ENCODE measurements around the gene PPFIBP2.

The PPFIBP2 gene

DNA sequence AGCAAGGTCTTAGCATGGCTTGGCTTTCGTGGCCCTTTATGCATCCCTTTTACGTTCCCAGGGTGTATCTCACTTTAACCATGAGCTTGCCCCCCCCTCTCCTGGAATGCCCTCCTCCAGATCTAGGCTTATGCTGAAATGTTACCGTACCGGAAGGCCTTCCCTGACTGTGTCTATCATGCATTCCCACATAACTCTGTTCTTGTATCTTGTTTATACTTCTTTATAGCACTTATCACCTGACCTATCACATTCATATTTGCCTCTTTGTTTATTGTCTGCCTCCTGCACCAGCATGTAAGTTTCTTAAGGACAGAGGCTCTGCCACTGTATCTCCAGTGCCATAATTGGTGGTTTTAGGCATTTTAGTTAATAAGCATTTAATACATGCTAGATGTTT lies 38.9 kb downstream of the PPFIBP2 start:
- DNase-seq (ENCODE audit: low spot score): no peak

DNA sequence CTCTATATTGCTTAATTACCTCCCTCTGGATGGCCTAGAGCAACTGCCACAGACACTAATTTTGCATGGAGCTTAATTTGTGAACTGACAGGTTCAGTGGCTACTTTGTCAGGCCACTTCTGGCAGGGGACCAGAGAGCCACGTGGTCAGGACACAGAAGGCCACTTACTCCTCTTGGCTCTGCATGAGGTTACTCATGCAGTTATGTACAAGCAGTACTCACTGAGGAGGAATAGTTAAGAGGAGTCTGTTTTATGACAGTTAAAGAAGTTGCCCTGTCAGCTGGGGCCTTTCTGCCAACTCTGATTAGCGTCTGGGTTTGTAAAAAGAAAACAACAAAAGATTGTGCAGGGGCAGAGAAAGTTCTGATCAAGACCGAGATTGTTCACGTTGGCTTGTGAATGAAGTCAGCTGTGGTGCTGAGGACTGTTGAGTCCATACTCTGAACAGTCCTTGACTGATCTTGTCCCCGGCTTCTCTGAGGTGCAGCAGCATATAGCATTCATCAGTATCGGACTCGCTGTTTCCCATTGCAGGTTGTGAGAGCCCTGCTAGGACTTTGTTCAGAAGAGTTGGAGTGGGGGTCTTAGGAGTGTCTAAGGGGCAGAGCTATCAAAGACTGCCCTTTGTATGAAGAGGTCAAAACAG lies 41.4 kb downstream of the PPFIBP2 start:
- no peak for DNase-seq (ENCODE audit: low spot score)

DNA sequence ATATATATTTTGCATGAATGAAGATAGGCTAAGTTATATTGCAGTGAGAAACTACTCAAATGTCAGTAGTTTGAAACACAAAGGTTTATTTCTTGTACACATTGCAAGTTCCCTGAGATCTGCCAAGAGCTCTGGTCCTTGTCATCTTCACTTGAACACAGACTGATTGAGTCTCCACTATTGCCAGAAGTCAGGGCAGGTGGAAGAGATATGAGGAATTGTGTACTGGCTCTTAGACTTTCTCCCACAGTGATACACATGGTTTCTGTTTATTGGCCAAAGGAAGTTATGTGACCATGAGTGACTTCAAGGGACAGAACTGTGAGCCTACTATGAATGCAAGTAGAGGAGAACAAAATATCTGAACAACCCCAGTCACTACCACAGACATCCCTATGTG lies 44.2 kb downstream of the PPFIBP2 start:
- no peak for DNase-seq (ENCODE audit: low spot score)

DNA sequence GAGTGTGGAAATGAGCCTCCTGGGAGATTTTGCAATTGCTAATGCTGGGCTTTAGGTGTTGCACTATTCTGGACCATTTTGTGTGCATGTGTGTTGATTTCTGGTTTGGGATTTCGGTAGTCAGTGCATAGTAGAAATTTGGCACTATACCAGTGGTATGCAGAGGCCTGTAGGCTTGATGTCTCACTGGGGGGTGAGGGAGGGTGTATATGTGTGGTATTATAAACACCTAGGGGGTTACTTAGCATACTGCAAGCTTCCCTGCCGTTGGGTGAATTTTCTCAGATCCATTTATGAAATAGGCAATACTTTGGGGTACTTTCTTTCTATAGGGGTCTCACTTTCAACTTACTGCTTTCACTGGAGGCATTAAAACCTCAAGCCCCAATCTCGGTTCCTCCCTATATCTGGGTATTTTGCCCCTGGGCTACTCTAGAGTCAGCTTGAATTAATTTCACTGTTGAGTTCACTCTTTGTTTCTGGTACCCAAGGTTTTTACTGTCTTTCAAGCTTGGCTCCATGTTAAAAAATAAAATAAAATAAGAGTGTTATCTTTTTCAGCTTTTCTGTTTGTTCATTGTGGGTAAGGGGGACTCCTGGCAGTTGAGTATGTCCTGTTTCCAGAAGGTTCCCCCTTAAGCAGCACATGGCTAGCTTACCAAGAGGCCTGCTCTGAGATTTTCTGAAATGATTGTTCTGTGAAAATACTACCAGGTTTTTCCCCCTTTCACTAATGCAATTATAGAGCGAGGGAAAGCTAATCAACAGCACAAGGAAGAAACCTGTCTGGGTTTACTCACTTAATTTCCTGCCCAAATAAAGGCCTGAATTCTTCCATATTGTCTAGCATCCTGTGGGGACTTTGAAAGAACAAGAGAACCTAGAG lies 45.8 kb downstream of the PPFIBP2 start:
- DNase-seq (ENCODE audit: low spot score): no peak

DNA sequence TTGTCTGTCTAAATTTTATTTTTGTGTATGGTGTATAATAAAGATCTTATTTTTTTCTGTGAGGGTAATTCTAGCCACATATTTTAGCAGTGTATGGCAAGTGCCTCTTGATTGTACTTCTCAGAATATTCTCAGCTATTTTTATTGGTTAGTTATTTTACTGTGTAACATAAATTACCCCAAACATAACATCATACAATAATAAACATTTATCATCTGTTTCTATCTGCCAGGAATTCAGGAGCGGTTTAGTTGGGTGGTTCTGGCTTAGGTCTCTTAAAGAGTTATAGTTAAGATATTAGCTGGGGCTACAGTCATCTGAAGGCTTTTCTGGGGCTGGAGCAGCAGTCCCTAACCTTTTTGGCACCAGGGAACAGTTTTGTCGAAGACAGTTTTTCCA lies 47.8 kb downstream of the PPFIBP2 start:
- DNase-seq (ENCODE audit: low spot score): no peak

DNA sequence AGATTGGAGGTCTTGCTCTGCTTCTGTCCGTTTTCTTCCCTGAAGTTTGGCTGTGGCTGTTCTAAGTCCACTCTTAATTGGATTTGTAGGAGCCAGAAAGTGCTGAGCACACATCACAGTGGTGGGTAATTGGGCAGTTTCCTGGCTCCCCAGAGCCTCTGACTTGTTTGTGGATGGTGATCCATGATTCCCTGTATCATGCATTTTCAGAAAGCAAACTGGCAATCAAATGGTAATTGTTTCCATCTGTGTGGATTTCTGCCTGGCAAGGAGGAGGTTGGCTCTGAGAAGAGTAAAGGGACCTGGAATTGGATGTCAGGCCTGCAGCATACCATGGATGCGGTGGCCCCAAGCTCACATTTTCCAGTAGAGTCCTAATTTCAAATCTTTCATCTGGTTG lies 49.5 kb downstream of the PPFIBP2 start:
- DNase-seq (ENCODE audit: low spot score): no peak

DNA sequence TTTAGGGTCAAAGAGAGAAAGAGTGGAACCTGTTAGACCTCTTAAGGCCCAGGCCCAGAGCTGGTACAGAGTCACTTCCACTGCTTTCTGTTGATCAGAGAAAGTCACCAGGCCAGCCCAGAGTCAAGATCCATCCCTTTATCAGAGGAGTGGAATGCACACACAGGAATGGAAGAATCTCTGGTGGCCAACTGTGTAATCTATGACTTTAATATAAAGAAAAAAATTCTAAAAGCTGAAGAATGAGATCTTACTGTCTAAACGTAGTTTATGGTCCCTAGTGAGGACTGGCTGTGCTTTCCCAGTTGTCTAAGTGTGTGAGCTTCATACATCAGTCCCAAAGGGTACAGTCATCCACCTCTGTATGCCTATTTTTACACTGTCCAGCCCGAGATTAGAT lies 51.0 kb downstream of the PPFIBP2 start:
- DNase-seq (ENCODE audit: low spot score): no peak

DNA sequence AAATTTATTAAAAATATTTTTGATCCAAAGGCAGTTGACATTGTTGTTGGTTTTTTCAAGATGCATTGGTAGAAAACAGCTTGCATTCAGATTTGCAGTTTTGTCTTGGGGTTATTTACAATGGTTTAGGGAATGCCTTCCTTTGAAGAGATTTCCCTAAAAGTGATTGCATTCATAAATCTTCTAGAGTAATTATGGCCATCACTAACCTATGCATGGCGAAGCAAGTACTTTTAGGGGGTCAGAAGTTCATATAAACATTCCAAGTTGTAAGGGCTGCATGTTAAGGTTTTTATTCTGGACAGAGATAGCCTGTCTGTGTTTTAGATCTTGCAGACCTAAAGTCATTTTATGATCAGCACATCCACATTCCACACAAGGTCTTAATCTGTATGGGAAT lies 53.5 kb downstream of the PPFIBP2 start:
- no peak for DNase-seq (ENCODE audit: low spot score)

DNA sequence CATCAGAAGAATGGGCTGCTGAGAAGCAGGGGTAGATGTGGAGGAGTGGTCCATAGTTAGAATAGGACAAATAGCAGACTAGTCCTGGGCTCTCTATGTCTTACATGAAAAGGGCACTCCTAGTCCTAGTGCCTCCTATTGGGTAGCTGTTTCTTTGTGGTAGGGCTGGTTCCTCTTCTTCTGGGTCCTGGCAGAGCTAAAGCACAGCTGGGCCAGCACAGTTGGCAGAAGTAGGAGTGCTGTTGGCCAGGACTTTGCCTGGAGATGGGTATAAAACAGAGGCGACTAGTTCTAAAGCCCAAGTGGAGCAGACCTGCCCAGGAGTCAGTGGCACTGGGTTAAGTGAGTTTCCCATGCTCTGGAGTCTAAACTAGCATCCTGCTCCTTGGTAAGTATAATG lies 55.2 kb downstream of the PPFIBP2 start:
- DNase-seq (ENCODE audit: low spot score): no peak

DNA sequence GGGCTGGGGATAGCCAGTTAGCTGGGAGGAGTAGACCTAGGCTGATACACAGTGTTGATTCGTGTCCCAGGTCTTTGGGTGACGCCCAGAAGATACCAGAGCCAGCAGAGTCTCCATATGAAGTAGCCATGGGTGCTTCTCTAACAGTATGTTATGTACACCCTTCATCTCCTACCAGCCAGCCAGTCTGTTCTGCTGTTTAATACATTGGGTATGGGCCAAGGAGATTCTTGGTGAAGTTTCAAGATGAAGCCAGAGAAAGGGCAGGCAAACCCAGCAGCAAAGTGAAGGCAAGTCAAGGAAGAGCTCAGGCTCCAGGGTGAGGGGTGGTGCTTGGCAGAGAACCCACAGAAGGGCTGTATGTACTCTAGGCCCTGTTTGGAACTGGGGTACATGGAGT lies 56.4 kb downstream of the PPFIBP2 start:
- DNase-seq (ENCODE audit: low spot score): no peak

DNA sequence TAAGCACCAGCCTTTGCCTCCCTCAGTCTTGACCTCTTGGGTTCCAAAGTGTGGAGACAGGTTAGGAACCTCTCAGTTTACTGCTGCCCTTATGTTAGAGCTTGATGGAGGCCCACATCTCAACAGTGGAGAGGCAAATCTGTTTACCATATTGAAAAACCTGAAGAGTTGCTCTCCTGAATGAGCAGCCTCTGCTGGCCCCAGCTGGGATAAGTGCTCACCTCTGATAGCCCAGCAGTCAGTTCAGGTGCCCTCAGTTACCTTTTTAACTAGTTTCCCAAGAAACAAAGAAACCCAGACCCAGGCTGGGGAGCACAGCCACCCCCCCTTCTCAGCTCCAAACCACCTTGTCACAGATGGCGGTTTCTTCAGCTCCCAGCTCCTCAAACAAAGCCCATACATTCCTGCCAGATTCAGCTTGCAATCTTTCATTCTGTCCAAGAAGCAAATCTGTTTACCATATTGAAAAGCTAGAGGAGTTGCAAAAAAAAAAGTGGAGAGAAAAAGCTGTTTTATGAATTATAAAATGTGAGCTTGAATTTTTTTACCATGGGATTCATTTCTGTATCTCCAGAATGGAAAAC lies 57.2 kb downstream of the PPFIBP2 start:
- no peak for DNase-seq (ENCODE audit: low spot score)

DNA sequence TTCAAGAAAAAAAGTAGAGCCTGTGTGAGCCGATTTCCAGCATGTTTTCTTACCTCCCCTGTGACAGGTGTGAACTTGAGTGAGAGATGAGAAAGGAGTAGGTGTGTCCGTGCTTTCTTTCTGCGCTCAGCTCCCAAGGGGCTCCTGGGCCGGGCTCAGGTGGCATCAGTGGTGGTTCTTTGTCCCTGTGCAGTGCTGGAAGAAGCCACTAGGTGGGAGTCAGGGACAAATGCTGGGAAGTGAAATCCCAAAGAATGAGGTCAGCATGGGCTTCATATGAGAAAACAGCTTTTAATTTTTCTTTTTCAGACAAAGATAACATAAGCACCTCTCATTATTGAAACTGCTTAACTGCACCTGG lies 57.8 kb downstream of the PPFIBP2 start:
- DNase-seq (ENCODE audit: low spot score): no peak

DNA sequence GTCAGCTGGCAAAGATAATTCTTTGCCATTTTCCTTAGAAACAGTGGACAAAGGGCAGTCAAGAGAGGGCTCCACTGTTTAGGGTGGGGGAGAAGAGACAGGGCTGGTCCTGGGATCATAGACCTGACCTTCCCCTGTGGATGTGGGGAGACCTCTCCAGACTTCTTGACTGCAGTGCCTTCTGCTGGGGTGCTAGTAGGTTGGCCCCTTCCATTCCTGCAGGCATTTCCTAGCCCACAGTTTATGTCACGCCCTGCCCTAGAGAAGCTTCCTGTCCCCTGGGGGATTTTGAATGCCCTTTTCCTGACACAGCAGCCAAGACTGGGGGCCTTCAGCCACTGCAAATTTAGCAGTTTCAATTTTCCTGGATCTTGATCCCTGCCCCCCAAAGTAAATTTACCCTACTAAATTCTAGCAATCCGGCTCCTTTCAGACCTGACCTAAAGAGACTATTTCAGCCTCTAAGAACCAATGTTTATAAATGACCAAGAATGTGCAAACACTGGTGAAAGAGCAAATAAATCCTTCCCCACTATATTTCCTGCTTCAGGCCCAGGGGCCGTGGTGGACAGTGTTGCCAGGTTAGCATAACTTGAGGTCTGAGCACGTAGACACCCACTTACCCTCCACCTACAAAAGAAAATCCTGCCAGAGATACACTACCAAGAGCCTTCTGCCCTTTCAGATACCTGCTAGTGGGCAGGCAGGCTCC lies 58.4 kb downstream of the PPFIBP2 start:
- DNase-seq (ENCODE audit: low spot score): no peak

DNA sequence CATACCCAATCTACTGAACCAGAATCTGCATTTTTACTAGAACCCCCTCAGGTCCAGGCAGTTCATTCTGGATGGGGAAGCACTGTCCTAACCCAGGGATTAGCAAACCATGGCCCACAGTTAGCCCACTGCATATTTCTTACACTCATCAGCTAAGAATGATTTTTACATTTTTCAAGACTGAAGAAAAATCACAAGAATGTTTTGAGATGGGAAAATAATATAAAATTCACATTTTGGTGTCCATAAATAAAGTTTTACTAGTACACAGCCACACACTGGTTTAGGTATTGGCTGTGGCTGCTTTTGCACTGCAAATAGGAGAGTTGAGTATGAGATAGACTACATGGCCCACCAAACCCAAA lies 59.4 kb downstream of the PPFIBP2 start:
- no peak for DNase-seq (ENCODE audit: low spot score)

DNA sequence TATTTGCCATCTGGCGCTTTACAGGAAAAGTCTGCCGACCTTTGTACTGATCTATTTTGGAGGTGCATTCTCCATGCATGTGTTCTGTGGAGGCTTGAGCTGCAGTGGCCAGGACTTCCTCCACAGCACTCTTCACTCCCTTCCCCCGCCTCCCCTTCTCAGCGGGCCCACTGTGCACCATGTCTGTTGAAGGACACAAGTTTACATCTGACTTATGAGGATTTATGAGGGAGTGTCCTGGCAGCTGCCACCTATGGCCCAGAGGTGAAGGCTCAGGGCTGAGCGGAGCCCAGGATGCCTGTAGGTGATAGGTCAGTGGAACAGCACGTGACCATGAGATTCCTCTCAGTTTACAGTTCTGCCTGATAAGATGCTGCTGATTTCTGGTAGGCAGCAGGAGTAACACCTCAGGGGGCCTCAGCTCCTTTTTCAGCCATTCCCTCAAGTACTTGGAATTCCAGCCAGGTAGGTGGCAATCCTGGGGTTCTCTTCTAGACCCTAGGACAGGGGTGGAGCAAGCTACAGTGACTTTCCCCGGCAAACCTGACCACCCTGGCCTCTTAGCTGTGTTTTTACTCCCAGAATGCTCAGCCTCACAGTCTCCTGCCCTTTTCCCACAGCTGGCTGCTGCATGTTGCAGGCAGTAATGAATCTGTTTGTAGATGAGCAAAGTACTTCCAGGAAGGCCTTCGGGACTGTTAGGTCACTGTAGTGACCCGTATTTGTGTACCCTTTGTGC lies 59.9 kb downstream of the PPFIBP2 start:
- no peak for DNase-seq (ENCODE audit: low spot score)

DNA sequence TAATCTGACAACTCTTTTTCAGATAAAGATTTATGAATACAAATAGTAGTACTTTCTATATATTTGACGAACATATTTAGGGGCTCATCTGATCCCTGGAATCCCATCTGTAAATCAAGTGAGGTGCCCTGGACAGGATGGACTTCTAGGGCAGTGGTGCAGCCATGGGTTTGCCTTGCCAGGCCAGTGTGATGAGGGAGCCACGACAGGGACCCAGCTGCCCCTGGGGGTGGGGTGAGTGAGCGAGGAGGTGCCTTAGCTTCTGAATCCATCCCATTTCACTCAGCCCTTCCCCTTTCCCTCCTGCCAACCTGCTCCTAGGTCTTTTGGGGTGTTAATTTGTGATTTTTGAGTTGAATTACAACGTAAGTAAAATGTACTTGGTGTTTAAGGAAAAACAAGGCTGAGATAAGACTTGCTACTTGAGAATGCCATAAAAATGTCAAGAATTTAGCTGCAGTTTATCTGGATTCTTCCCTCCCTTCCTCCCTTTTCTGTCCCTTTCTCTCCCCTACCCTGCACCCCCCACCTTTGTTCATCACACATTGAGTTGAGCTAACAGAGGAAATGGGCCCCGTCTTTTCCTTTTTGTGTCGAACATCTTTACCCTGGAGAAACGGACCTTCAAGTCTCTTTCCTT lies 60.8 kb downstream of the PPFIBP2 start:
- DNase-seq (ENCODE audit: low spot score): no peak

DNA sequence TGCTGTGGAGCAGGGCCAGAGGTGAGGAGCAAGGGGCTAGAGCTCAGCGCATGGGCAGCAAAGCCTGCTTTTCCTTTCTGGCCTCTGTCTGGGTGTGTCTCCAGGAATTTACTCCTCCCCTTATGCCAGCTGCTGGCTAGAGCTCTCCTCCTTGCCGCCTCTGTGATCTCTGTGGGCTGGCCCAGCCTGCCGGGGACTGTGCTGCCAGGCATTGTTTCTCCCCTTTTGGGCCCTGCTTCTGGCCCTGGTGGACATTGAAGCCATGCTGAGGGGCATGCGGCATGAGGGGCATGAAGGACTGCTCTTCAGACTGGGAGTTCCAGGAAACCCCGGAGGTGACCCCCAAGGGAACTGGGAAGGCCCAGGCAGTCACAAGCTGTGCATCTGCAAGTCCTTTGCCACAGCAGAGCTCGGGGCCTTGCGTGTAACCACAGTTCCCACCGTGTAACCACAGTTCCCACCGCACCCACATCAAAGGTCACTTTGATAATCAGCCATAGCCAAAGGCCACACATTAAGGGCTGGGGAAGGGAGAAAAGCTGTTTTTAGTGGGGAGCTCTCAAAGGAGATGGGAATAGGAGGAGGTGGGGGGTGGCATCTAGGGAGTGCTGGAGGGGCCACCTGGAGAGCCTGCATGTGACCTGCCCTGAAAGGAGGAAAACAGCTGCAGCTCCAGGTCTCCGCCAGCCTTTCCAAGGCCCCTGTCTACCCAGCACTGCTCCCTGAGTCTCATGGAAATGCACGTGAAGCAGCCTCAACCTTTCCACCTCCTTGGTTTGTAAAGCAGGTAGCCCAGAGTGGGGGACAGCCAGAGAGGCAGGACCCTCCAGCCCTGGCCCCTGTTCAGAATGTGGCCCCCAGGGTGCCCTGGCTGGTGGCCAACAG lies 62.3 kb downstream of the PPFIBP2 start:
- DNase-seq (ENCODE audit: low spot score): no peak

DNA sequence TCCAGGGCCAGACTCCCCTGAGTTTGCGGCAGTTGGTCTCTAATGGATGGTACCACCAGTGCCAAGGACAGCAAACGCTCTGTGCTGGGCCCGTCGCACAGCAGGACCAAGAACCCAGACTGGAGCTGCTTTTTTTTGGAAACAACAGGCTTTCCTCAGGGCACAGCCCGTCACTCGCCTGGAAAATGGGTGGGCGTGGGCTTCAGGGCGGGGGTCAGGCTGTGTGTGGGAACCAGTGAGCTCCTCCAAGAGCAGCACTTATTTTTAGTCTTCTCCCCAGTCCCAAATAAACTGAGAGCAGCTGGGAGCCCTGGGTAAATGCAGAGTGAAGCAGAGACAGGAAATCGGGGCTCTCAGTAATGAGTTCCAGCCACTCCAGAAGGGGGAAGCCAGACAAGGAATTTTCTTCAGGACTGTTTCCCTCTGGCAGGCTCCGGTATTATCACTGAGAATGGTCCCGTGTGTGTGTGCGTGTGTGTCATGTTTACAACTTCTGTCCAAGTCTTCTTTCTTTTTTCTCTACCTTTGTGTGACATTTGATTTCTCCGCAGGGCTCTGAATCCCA lies 63.0 kb downstream of the PPFIBP2 start:
- no peak for DNase-seq (ENCODE audit: low spot score)

DNA sequence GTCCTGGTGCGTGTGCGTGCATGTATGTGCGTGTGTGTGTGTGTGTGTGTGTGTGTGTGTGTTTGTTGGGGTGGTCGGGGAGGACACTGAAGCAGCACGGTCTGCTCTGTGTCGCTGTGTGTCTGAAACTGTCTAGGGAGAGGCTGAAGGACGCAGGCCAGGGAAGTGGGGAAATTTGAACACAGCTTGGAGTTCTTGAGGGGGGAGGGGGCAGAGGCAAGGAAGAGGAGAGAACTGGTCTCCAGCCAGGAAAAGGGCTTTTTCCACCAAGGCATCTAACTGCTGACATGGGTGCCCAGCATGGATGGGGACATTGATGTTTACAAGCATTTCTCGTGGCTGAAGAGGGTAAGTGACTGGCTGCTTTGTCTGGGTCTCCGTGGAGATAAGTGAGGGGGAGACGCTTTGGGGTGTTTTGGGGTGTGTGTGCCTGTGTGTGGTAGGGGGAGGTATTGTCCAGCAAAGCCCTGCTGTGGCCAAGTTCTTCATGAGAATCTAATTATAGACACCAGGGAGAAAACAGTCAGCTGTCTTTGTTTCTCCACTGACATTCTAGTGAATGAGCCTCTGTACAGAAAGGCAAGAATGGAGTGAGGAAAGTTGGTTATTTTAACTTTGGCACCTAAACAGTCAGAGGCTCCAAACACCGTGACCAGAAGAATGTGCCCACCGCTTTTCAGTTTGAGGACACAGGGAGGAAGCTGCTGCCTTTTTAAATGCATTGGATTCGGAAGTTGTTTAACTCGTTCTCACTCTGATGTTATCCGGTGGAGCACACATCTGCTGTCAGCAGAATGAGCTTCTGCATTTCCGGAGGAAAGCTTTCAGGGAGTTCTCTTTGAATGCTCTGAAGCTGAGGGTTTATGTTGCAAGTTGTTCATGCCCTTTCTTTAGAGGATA lies 63.7 kb downstream of the PPFIBP2 start:
- DNase-seq (ENCODE audit: low spot score): no peak
